ENCODE measurements around the gene TMEM132D. TPM values are rescaled to one million over a fixed set of nuclear protein-coding genes. Genes with fewer than 3 reads are reported as not detected.

The TMEM132D gene
- total RNA-seq, 1 donor from 2014 or later = not detected

GRCh38 chr12:129467726-129468125, 436.1 kb downstream of the TMEM132D start:
- intact Hi-C loops (cut with micrococcal nuclease) = no loop called here

GRCh38 chr12:129467289-129467688, 436.5 kb downstream of the TMEM132D start:
- intact Hi-C loops (cut with micrococcal nuclease) = no loop called here

GRCh38 chr12:129466499-129466898, 437.3 kb downstream of the TMEM132D start:
- intact Hi-C loops (cut with micrococcal nuclease) = no loop called here

GRCh38 chr12:129459886-129460285, 443.9 kb downstream of the TMEM132D start:
- intact Hi-C loops (cut with micrococcal nuclease) = no loop called here

DNA sequence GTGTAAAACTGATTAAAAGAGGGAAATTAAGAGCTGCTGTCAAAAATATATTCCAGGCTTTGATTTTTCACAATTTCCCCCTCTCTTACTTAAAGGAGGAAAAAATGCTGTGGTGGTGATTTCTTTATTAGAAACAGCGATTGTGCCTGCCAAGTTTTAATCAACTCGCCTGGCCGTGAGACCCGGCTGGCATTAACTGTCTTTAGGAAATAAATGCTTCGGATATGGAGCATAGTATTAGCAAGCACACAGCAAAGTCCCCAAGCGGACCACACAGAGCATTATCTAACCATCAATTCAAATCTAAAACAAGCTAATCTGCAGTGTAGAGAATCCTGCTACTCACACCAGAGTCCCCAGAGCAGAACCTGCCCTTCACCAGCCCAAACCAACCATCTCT, 457.1 kb downstream of the TMEM132D start:
- intact Hi-C loops (cut with micrococcal nuclease) = no loop called here

GRCh38 chr12:129440278-129440677, 463.5 kb downstream of the TMEM132D start:
- intact Hi-C loops (cut with micrococcal nuclease) = no loop called here

GRCh38 chr12:129434790-129435189, 469.0 kb downstream of the TMEM132D start:
- intact Hi-C loops (cut with micrococcal nuclease) = no loop called here

DNA sequence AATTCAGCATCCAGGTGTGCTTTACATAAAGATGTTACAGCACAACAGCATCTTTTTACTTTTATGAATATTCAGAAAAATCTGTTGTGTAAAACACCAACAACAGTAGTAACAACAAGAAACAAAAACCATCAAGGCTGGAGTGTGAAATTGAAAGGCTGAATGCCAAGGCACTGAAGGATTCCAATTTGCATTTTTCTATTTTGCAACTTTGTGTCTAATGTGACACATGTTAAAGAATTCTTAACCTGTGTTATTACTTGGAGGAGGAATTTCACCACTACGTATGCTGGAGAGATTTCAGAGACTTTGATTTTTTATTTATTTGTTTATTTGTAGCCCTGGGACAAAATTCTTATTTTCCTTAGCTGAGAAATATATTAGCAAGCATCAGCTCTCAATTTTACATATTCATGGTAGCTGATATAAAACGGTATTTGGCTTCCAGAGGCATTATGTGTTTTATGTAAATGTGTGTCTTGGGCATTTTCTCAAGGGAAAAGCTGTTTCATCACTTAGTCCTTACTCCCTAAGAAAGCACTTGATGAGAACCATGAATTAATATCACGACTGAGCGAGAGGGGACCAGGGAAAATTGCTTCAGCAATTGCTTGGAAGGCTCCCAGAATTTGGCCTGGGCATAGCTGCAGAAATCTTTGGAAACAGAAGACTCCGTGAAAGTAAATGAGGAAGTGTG, 475.4 kb downstream of the TMEM132D start:
- intact Hi-C loops (cut with micrococcal nuclease) = no loop called here

- intact Hi-C loops (cut with micrococcal nuclease) = no loop called here
Observed at GRCh38 chr12:129423041-129423580, 480.7 kb downstream of the TMEM132D start.

DNA sequence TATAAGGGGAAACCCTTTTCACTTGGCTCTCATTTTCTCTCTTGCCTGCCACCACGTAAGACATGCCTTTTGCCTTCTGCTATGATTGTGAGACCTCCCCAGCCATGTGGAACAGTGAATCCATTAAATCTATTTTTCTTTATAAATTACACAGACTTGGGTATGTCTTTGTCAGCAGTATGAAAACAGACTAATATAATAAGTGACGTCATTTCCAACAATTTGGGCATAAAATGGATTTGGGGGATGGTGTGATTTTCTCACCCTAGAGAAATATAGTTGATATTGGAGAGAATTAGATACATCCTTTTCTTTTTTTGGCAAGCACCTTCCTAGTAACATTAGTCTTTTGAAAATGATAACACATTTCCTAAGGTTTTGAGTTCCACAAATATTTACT, 490.5 kb downstream of the TMEM132D start:
- intact Hi-C loops (cut with micrococcal nuclease) = no loop called here

DNA sequence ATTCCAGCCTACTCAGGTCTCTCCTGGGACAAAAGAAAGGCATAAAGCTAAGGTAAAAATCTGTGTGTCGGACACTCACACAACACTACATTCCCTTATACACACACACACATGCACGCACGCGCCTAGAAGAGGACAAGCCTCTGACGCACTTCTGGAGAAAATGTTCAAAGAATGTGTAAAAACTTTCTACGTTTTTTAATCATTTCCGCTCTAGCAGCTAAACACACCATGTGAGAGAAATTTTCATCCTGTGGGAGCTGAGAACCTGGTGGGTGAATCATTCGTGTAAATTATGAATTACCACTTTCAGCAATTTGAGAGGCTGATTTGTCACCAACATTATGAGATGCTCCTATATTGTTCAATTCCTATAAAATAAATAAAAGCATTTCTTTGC, 494.5 kb downstream of the TMEM132D start:
- intact Hi-C loops (cut with micrococcal nuclease) = no loop called here

- intact Hi-C loops (cut with micrococcal nuclease) = no loop called here
Observed at GRCh38 chr12:129404556-129404955, 499.3 kb downstream of the TMEM132D start.

DNA sequence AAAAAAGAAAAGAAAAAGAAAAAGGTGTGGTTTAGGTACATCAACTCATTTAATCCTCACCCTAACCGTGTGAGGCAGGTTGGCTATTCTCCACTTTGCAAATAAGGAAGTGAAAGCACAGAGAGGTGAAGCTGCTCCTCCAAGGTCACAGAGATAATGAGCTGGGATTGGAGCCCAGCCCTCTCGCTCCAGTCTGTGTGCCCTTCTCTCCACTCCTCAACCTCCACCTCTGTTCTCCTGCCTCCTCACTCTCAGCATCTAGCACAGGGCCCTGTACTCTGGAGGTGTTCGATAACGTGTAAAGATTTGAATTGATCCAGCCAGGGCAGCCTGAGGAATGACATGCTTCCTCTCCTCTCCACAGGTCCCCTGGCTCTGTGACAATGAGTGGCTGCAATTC, 502.3 kb downstream of the TMEM132D start:
- intact Hi-C loops (cut with micrococcal nuclease) = no loop called here

- intact Hi-C loops (cut with micrococcal nuclease) = no loop called here
Observed at GRCh38 chr12:129394177-129394825, 509.5 kb downstream of the TMEM132D start.

DNA sequence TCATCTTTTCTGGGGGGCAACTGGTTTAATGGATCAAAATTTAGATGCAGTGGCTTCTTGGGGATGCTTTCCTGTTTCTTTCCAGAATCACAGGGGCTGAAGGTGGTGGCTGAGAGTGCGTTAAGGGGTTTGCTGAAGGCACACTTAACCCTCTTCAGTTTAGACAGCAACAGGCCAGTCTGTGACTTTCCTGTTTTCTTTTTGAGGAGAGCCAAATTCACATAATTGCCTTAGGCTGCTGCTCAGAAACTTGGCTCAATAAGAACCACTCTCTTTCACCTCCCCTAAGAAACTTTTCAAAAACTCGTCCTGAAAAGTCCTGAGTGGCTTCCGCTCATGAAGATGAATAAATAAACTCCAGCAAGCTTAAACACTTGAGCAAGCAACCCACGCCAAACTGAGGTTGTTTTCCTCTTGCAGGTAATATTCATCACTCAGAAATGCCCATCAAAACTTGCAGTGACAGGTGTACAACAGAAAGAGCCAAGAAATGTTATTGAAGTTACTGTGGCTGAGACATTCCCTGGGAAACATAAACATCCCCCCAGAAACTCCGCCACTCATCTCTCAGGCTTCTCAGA, 510.4 kb downstream of the TMEM132D start:
- intact Hi-C loops (cut with micrococcal nuclease) = no loop called here

GRCh38 chr12:129385637-129385990, 518.2 kb downstream of the TMEM132D start:
- intact Hi-C loops (cut with micrococcal nuclease) = no loop called here

DNA sequence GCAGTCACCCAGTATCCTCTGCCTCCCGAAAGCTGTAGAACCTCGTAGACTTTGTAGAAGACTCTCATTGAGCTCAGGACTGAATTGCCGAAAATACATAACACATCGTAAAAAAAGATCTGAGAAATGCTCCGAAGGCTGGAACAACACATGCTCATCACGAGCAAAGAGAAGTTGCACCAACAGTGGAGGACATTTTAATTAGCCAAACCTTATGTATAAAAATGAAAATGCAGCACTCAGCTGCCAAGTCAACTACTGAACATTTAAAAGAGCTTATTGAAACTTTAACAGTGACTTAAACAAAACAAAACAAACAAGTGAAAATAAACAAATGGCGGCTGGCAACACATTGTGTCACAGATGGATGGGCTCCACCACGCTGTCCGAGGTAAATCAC, 519.9 kb downstream of the TMEM132D start:
- intact Hi-C loops (cut with micrococcal nuclease) = no loop called here

DNA sequence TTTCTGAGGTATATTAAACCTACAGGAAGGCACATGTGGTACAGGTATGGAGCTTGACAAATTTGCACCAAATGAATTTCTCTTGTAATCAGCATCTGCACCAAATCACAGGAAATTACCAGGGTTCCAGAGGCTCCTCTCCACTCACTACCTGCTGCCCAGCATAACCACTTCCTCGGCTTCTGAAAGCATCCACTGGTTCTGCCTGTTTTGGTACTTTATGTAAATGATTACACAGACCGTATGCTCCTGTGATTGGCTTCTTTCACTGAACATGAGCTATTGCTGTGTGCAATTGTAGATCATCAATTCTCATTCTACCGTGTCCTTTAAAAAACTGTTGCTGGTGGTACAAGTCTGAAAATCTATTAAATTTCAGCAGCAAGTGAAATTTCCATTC, 522.1 kb downstream of the TMEM132D start:
- intact Hi-C loops (cut with micrococcal nuclease) = no loop called here

DNA sequence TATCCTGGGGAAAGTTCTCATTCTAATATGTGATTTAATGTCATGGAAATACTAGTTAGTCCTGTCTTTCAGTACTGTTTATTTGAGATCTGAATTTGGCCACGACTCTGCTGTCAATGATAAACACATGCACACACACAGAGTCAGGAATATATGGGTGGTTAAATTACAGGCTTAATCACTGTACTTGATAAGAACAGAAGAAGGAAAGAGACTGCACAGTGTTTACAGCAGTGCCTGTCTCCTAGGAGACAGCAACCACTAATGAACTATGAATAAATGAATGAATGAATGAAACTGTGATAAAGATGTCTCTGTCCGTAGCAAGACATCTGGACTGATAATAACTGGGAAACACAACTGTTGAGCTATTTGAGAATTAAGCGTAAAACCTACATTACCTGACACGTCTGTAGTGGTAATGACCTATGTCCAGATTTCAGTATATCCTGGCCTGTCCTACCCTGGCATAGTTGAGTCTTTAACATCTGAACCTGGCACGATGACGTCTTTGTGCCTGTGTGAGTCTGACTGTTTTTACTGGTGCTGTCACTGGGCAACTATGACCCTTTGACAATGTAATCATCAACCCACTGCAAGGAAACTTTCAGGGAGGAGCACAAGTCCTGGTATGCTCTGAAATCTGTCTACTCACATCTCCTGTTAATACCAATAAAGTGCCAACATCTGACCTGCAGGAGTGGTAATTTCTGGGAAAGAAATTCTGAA, 524.6 kb downstream of the TMEM132D start:
- intact Hi-C loops (cut with micrococcal nuclease) = no loop called here

DNA sequence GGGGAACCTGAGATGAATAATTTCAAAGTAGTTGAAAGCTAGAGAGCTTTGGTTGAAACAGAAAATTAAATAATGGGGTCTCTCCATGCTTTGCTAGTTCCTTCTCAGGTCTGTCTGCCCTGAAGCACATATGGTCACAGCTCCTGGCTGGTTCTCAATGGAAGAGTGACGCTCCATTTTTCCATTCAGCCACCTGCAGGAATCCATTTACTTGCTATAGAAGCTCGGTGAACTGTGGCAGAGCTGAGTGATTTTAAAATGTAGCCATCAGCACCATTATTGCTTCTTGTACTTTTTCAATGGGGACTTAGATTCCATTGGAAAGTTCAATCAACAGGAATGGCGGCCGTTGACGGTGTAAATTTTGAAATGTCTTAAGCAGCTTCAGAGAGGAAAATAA, 525.3 kb downstream of the TMEM132D start:
- intact Hi-C loops (cut with micrococcal nuclease) = no loop called here

- intact Hi-C loops (cut with micrococcal nuclease) = no loop called here
Observed at GRCh38 chr12:129373746-129374145, 530.1 kb downstream of the TMEM132D start.

GRCh38 chr12:129372876-129373275, 530.9 kb downstream of the TMEM132D start:
- intact Hi-C loops (cut with micrococcal nuclease) = no loop called here

Data from T-helper 1 cell treated with Interleukin-12 subunit alpha and Interleukin-12 subunit beta and Interleukin-4 antibody, amounts not matched to agents 30 ng/mL and 1 ng/mL, for 36 hours (primary cell).